ENCODE measurements around the gene BPIFA1.

GRCh38 chr20:33272155-33272873 lies 36.5 kb downstream of the BPIFA1 start:
- TF ChIP-seq EZH2phosphoT487 (conservative IDR thresholded peaks at IDR 0.05; ENCODE audit: low read length) (no peak), CTCF (IDR thresholded peaks at IDR 0.05; ENCODE audit: insufficient read depth, low read length, poor library complexity, severe bottlenecking) (no peak)

Measured in SU-DHL-6 (cell line).